GM21447 (cell line): Measurements from ENCODE around the gene ABCE1.
"Not testable (repeated sequence)": the region's sequence is repeated elsewhere in the genome, so short reads cannot be mapped to it uniquely, and the experiment has no call there.

Experiments used
- ATAC-seq: cut with Tn5 transposase; IDR thresholded peaks from one replicate; pipeline ENCODE4 v1.9.1; 2021; ENCODE audit not compliant: unreplicated experiment

ABCE1 gene

DNA sequence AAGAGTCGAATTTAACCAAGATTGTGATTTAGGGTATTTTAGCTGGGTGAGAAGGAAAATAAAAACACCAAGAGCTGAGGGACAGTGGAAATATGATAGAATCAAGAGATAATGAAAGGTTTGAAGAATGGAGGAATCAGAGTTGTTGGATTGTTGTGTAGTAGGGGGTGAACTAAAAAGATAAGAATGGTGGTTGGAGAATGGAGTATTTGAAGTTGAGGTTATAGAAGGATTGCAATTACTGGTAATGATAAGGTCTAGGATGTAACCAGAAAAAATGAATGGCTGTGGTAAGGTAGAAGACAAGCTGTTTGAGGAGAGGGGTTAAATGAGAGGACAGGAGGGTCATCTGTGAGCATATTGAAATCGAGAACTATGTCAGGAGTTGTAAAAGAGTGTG is 4.5 kb downstream of the ABCE1 start:
- no peak for ATAC-seq

DNA sequence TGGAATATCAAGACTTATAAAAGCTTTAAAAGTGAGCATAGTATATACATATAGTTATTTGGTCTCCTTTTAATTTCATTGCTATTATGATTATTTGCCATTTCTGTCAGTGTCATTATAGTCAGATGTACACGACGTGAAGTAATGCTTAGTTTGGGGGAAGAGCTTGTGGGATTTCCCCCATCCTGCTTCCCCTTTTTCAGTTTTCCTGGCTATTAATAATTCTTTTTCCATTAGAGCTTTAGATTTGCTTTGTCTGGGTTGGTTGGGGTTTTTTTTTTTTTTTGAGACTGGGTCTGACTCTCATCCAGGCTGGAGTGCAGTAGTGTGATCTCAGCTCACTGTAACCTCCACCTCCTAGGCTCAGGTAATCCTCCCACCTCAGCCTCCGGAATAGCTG is 5.4 kb downstream of the ABCE1 start:
- ATAC-seq = no peak

DNA sequence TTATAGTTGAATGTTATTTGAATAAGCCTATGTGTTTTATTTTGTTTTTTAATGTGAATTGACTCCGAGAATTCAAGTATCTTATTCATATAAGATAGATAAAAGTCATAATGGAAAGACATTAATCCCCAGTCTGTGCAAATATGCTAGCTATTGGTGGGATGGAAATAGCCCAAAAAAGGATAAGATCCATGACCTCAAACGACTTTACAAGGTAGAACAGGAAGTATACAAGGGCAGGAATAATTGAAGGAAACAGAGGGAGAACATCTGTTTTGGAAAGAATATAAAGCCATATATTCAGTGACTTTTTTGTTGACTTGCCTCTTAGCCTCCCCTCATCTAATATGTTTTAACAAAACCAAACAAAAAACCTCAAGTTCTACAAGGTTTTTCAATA is 9.0 kb downstream of the ABCE1 start:
- no peak for ATAC-seq

DNA sequence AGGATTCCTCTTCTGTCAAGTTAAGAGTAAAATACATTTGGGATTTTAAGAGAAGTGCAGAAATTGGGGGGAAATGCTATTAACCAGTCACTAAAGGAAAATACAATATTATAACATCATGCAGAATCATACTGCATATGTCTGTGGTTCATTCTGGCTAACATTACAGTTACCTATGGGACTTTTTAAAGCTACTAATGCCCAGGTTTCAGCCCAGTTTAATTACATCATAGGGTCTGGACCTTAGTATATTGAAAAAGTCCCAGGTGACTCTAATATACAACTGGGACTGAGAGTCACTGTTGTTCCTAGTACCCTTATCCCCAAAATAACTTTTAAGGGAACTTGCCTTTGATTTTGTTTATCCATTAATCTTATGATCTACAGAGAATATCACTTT is 10.0 kb downstream of the ABCE1 start:
- no peak for ATAC-seq

DNA sequence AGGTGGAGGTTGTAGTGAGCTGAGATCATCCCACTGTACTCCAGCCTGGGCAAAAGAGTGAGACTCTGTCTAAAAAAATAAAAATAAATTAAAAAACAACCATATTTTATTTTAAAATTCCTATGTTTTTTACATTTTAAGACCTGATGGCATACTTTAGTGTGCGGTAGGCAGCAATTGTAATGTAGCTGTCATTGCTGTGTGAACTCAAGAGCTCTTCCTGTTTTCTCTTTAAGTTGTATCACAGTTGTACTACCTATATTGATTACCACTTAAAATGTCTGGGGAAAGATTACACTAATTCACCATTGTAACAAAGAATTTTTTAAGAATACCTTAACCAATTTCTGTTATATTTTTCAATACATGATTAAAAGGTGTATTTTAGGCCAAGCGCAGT is 27.3 kb downstream of the ABCE1 start:
- ATAC-seq = no peak

DNA sequence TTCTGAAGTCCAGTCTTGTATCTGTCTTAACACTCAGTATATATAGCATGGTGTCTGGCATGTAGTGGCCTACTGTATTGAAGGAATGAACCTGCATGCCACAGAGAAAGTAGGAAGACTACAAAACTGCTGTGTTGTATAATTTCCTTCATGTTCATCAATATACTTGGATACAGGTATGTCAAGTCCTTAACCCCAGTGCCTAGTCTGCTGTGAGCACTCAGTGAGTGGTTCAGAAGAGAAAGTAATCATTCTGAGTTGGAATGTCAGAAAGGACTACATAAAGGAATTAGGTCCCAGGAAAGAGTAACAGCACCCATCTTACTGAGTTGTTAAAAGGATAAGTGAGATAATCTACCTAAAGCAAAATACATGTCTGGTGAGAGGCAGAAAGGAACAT is 32.0 kb downstream of the ABCE1 start:
- no peak for ATAC-seq

DNA sequence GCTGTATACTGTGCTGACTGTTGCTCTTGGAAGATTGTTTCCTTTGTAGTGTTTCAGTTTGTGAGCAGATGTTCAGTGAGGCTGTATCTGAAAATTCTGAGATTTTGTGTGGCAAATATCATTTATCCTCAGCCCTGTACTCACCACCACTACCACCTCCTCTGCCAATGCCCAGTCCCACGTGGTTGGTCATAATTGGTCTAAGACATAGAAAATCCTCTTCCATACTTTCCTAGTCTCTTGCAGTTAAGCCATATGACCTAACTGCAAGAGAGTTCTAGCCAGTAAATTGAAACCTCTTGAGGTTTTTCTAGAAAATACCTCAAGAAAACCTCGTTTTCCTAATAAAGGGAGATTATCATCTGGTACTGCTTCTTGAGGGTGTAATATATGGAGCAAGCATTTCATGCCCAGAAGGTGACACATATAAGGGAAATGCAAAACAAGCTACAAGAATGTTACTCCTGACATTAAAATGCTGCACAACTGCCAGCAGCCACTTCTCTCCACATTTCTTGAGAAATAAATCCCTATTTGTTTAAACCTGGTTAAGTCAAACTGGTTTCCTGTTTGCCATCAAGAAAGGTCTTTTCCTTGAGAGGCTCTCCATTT is 32.8 kb downstream of the ABCE1 start:
- no peak for ATAC-seq

DNA sequence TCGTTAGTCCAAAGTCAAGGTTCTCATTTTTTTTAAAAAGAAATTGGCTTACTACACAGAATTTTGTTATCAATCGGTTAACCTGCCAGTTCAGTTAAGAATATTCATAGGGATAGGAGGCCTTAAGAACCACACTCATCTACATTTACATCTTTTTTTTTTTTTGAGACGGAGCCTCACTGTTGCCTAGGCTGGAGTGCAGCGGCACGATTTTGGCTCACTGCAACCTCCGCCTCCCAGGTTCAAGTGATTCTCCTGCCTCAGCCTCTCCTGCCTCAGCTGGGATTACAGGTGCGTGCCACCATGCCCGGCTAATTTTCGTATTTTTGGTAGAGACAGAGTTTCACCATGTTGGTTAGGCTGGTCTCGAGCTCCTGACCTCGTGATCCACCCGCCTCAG is 33.7 kb downstream of the ABCE1 start:
- no peak for ATAC-seq

DNA sequence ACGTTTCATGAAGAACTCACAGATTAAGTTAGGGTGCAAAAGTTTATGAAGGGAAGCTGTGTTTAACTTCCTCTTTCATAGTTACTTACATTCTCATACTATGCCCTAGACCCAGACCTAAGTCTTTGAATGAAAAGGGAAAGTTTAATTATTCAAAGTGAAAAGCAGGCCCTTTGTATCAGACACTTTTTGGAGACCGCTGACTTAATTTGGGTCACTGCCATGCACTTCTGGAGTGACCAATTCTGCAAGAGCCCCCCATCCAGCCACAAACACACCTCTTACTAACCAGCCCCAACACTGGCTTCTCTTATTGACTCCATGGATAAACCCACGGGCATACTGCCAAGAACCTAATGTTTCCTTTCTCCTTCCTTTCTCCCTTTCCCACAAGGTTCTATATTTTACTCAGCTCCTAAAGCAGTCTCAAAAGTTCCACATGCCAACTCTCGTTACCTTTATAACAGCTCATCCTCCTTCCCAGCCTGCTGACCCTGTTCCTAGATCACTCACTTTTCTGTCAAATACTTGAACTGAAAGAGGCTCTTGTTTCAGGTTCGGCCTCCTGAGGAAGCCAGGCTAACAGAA is 34.5 kb downstream of the ABCE1 start:
- ATAC-seq = peak; percentile 86

DNA sequence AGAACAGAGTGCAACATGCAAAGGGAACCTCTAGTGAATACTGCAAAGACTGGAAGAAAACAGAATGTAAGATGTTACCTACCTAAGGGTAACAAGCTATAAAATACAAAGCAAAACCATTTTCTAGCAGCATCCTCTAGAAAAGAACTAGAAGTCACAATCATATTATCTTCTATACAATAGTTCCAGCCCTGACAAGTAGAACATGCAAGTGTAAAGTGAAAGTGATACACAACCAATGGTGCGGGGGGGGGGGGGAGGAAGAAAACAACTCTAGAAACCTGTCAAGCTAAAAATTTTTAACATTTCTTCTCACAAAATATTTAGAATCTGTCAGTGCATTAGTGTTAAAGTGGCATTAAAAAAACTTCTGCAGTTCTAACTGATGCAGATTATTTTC is 38.1 kb downstream of the ABCE1 start:
- not testable (repeated sequence) for ATAC-seq

DNA sequence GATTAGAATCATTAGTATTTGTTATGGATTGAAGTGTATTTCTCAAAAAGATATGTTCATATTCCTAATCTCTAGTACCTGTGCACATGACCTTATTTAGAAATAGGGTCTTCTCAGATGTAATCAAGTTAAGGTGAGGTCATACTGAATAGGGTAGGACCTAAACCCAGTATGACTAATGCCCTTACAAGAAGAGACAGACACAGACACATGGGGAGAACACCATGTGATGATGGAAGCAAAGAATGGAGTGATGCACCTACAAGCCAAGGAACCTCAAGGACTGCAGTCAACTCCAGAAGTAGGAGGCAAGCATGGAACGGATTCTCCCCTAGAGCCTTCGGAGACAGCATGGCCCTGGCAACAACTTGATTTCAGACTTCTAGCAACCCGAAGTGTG is 50.9 kb downstream of the ABCE1 start:
- no peak for ATAC-seq

DNA sequence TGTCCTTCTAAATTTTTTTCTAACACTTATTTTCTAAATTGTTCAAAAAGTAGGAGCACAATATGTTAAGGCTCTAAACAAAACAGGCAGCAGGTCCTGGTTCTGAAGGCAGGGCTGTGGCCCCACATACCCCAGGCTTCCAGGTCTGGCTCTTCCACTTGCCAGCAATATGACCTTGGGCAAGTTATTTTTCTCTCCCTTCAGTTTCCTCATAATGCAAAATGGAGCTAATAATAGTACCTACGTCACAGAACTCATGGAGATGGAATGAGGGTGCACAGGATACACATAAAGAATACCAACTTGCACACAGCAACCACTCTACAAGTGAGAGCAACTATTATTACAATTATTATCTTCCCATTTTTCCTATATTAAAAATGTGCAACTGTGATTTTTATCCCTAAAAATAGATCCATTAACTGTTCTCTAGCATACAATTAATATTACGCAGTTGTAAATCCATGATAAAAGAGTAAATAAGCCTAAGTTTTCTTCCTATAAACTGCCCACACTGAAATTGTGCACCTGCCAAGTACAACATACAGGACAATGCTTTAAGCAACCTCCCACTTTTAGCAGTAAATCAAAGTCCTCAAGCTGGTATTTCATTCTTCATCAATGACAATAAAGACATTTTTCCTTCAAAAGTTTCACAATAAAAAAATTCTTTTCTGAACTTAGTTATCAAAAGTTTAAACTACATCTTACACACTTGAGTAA is 55.2 kb downstream of the ABCE1 start:
- no peak for ATAC-seq

DNA sequence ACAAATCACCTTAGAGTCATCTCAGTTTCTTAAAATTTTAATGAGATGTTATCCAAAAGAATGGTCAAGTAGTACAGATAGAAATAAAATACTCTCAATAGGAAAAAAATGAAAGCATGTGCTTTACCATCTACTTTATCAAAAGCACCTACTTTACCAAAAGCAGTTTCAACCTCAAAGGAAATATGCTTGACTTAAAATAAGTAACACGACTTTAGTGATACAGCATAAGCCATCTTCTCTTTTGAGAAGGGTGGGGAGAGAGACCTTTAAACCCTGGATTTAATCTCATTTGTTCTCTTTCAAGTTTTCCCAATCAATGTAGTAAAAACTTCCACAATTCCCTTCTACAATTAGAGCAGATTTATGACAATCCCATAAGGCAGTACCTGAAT is 55.8 kb downstream of the ABCE1 start:
- peak; percentile 58 for ATAC-seq

DNA sequence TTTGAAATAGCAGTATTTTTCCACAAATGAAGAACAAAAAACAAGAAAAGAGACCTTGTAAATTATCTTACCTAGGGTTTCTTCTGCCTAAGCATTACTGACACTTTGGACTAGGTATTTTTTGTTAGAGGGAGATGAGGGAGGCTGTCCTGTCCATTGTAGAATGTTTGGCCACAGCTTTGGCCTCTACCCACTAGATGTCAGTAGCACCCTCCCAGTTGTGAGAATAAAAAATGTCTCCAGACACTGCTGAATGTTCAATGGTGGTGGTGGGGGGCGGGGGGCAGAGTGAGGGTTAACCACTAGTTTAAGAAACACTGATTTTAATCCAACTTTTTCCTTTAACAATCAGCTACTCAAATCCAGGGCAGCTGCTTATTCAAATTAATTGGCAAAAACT is 56.5 kb downstream of the ABCE1 start:
- ATAC-seq = peak; percentile 82

DNA sequence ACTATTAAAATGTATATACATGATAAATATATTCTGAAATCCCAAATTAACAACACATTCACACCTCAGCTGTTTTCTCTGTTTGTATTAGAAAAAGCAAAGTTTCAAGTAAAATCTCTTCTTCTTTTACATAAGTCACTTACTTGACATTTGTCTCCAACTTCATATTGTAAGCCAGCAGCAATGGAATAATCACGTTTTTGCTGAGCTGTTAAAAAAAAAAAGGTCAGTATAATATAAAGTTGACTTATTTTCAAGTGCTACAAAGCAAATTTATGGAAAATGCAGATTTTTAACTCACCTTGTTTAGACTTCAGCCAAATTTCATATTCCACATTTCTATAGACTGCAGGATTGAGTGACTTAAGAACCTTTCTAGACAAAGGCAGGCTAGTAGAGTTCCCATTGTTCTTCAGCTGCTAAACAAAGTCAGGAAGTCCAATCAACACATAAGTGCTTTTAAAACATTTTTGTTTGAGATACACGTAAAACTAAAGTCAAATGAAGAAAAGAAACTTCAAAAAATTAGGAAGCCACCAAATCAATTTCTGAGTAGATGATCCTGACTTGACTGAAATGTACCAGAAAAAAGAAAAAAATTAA is 57.3 kb downstream of the ABCE1 start:
- no peak for ATAC-seq

DNA sequence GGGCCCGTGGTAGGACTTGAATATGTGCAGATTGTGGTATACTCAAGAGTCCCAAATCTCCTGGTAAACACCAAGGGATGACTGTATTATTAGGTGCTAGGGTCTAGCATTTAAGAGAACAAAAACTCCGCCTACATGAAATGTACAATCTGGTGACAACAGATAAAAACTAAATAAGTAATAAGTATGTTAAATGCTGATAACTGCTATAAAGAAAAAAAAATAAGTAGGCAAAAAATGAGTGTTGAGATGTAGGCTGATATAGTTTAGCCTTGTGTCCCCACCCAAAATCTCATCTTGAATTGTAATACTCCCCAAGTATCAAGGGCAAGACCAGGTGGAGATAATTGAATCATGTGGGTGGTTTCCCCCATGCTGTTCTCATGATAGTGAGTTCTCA is 58.9 kb downstream of the ABCE1 start:
- no peak for ATAC-seq

DNA sequence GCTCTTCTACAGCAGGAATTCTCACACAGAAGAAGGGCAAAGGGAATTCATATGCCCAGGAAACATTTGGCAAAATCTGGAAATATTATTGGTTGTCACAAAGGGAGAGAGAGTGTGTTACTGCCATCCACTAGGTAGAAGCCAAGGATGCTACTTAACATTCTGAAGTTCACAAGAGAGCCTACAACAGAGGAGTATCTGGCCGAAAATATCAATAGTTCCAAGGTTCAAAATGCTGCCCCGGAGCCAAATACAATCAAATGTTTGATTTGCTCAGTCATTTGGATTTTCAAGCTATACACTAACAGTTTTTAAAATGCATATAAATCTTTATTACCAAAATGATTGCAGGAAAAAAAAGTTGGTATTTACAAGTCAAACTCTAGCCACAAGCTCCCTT is 63.4 kb downstream of the ABCE1 start:
- ATAC-seq = no peak

DNA sequence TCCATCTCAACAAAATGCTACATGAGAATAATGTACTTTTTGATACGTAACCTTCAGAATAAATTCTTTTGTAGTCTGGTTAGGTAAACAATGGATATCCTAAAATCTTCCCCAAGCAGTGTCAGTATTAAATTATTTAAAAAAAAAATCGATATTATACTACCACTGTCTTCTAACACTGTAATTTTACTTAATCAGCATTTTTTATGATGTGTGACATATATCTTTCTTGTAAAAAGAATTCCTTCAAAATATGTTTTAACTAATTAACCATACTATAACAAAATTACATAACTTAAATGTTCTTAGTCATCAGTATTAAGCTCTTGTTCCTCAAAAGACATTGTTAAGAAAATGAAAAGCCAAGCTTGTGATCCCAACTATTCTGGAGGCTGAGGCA is 69.8 kb downstream of the ABCE1 start:
- ATAC-seq = no peak

DNA sequence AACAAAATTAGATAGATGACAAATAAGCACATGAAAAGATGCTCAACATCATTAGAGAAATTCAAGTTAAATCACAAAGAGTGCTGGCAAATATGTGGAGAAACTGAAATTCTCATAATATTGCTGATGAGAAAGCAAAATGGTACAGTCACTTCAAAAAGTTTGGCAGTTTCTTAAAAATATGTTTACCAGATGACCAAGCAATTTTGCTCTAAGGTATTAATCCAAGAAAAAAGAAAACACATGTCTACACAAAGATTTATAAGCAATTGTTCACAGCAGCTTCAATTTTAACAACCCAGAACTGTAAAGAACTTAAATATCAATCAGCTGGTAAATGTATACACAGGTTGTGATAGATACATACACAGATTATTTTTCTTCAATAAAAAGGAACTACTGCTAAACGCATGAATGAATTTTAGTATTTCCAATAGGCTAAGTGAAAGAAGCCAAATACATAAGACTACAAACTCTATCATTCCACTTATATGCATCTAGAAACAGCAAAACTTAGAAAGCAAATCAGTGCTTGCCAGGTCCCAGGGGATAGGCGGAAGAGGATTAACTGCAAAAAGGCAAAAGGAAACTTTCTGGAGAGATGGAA is 70.6 kb downstream of the ABCE1 start:
- no peak for ATAC-seq

DNA sequence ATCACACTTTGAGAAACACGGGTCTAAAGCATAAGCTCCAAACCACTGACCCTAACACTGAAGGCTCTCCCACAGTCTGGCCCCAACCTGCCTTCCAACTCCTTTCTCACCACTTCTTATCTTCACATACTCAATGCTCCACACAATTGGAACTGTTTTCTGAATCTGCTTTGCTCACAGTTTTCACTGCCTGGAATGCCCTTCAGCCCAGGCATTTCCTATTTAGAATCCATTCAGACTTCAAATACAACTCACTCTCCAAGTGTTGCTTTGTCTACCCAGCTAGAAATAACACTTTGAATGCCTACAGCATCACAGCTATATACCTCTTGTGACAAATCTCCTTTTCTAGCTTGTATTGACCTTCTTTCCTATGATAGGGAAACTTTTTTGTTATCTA is 72.1 kb downstream of the ABCE1 start:
- ATAC-seq = no peak

DNA sequence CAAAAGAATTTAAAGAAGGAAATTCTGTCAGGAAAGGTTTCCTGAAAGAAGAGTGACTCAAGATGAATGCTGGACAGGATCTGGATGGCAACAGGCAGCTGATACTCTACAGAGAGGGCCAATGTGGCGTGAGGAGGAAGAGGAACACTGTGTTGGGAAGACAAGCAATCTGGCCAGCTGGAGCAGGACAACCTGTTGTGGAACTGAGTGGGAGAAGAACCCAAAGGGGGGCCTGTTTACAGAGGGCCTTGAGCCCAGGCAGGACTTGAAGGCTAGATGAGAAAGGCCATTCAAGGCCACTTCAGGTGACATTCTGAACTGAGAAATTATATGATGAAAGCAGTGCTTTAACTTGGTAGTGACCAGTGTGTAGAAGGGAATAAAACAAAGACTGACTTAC is 73.8 kb downstream of the ABCE1 start:
- no peak for ATAC-seq
